ENCODE data around the gene GKAP1.
"Not testable (repeated sequence)": the region's sequence is repeated elsewhere in the genome, so short reads cannot be mapped to it uniquely, and the experiment has no call there.

DNA sequence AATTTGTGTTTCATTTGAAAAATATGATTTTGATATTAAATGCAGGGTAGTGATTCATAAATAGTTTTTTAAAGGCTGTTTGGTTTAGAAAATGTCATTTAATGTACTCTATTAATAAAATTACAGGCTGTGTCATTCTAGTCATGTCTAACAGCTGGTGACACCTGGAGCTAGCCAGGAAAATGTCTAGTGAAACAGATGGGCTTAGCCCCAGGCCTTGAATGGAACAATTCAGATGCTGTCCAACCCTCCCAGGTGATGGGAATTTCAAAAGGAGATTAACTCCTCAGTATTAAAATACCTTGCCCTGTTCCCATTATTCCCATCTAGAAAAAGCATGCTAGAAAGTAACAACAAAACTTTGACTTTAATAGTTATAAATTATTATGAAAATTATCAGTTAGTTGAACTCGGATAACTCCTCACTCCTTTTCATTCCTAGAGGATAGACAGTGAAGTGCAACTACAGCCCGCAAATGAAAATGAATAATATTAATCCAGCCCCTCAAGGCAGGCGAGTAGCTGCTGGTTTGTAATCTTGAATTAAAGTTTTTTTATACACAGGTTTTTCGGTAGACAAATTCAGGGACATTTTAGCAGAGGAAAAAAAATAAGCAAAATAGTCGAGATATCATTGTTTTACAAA, 13.0 kb upstream of the GKAP1 start:
- not testable (repeated sequence) for TF ChIP-seq POLR2A (IDR thresholded peaks at IDR 0.05; ENCODE audit: insufficient read depth in 1 of 2, low read depth in 2 of 2, low read length in 2 of 2); FOXA3 (CRISPR knock-in tag; IDR thresholded peaks at IDR 0.05); PHF21A (CRISPR knock-in tag; IDR thresholded peaks at IDR 0.05); CREB1 (IDR thresholded peaks at IDR 0.05); CREB1 (CRISPR knock-in tag; IDR thresholded peaks at IDR 0.05); HCFC1 (IDR thresholded peaks at IDR 0.05; ENCODE audit: low read depth, low read length); TFE3 (CRISPR knock-in tag; IDR thresholded peaks at IDR 0.05); ZBTB3 (CRISPR knock-in tag; IDR thresholded peaks at IDR 0.05; ENCODE audit: borderline replicate concordance, low read depth); FOSL1 (CRISPR knock-in tag; IDR thresholded peaks at IDR 0.05; ENCODE audit: borderline replicate concordance); CTCF (CRISPR knock-in tag; IDR thresholded peaks at IDR 0.05); SP1 (IDR thresholded peaks at IDR 0.05); SP1 (CRISPR knock-in tag; IDR thresholded peaks at IDR 0.05); SMC3 (IDR thresholded peaks at IDR 0.05; ENCODE audit: low read length)
- TF ChIP-seq, protein P1, sequence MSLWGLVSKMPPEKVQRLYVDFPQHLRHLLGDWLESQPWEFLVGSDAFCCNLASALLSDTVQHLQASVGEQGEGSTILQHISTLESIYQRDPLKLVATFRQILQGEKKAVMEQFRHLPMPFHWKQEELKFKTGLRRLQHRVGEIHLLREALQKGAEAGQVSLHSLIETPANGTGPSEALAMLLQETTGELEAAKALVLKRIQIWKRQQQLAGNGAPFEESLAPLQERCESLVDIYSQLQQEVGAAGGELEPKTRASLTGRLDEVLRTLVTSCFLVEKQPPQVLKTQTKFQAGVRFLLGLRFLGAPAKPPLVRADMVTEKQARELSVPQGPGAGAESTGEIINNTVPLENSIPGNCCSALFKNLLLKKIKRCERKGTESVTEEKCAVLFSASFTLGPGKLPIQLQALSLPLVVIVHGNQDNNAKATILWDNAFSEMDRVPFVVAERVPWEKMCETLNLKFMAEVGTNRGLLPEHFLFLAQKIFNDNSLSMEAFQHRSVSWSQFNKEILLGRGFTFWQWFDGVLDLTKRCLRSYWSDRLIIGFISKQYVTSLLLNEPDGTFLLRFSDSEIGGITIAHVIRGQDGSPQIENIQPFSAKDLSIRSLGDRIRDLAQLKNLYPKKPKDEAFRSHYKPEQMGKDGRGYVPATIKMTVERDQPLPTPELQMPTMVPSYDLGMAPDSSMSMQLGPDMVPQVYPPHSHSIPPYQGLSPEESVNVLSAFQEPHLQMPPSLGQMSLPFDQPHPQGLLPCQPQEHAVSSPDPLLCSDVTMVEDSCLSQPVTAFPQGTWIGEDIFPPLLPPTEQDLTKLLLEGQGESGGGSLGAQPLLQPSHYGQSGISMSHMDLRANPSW (CRISPR knock-in tag; IDR thresholded peaks at IDR 0.05; ENCODE audit: borderline replicate concordance), result not testable (repeated sequence)

Data from HepG2 (cell line).